ENCODE results near the gene TAF6L.

TAF6L gene

DNA sequence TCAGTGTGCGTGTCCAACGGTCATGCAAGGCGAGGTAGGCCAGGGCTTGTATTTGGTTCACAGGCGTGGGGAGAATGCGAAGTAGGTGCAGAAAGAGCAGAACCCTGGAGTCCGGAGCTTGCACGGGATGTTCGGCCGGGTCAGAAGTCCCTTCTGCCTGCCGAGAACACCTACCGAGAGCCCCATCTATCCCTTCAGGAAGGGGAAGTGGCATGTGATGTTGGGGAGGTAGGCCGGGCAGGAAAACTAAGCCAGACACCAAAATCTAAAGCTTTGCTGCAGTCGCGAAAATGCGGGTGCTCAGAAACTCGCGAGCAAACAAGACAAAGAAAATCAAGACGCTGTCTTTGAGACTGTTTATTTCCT is 435 bp upstream of the TAF6L start:
- H3K27me3 ChIP-seq (ENCODE audit: low read depth, low read length) = no peaks in the 10 kb centered on the region
- peak overlapping the region; percentile 71 for H3K27ac ChIP-seq (ENCODE audit: low read length)
- H3K4me3 ChIP-seq (ENCODE audit: low read length) = peak overlapping the region; percentile 91
- TF ChIP-seq CTCF (IDR thresholded peaks at IDR 0.05; ENCODE audit: low read depth, low read length) (no peak), EZH2phosphoT487 (IDR thresholded peaks at IDR 0.05; ENCODE audit: low read depth) (no peak)
- H3K9ac ChIP-seq (ENCODE audit: low read length) = peak overlapping the region; percentile 85
- H3K79me2 ChIP-seq (ENCODE audit: low read length) = peaks cover 19% of the 10 kb centered on the region
- H3K36me3 ChIP-seq (replicated peaks; ENCODE audit: low read depth, low read length) = peaks cover 13% of the 10 kb centered on the region
- no peaks in the 10 kb centered on the region for H4K20me1 ChIP-seq (ENCODE audit: insufficient read depth, low read length)
- H3K4me2 ChIP-seq (ENCODE audit: low read length) = peak overlapping the region; percentile 99
- H3K9me3 ChIP-seq (ENCODE audit: insufficient read depth, low read length) = no peaks in the 10 kb centered on the region
- H2AFZ ChIP-seq (ENCODE audit: low read depth, low read length) = peak overlapping the region; percentile 56
- peaks cover 15% of the 10 kb centered on the region for H3K4me1 ChIP-seq (ENCODE audit: low read length)

DNA sequence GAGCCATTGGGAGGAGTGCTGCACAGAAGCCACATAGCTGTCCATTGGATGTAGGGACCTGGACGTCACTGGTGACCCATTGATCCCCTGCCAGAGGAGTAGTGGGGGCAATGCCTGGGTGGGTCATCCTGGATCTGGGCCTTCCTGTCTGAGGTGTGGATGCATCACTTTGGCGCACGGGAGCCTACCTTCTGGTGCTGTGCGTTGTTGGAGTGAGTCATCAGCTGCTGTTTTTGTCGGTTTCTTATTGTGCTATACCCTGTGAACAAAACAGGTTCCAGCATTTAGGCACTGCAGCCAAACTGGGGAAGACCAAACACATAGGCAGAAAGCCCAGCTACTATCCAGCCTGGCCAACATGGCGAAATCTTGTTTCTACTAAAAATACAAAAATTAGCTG is 3.2 kb downstream of the TAF6L start:
- H3K79me2 ChIP-seq (ENCODE audit: low read length) = peaks cover 19% of the 10 kb centered on the region
- H3K4me2 ChIP-seq (ENCODE audit: low read length) = no peak overlapping the region
- H3K27me3 ChIP-seq (ENCODE audit: low read depth, low read length) = no peaks in the 10 kb centered on the region
- no peak for TF ChIP-seq CTCF (IDR thresholded peaks at IDR 0.05; ENCODE audit: low read depth, low read length)
- no peak for TF ChIP-seq EZH2phosphoT487 (IDR thresholded peaks at IDR 0.05; ENCODE audit: low read depth)
- no peaks in the 10 kb centered on the region for H3K9me3 ChIP-seq (ENCODE audit: insufficient read depth, low read length)
- no peaks in the 10 kb centered on the region for H4K20me1 ChIP-seq (ENCODE audit: insufficient read depth, low read length)
- no peak overlapping the region for H2AFZ ChIP-seq (ENCODE audit: low read depth, low read length)
- no peak overlapping the region for H3K9ac ChIP-seq (ENCODE audit: low read length)
- H3K36me3 ChIP-seq (replicated peaks; ENCODE audit: low read depth, low read length) = peaks cover 12% of the 10 kb centered on the region
- H3K27ac ChIP-seq (ENCODE audit: low read length) = no peak overlapping the region
- no peak overlapping the region for H3K4me3 ChIP-seq (ENCODE audit: low read length)
- H3K4me1 ChIP-seq (ENCODE audit: low read length) = peaks cover 15% of the 10 kb centered on the region

DNA sequence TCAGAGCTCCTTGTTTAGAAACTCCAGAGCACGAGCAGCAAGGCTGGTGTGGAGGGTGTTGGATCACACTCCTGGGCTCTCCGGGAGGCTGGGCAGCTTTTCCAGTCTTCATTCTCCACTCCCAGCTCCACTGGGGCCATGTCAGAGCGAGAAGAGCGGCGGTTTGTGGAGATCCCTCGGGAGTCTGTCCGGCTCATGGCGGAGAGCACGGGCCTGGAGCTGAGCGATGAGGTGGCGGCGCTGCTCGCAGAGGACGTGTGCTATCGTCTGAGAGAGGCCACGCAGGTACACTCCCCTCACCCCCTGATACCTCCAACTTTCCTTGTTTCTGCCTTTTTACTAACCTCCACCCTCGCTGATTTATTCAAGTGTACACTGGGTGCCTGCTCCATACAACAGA is 4.5 kb downstream of the TAF6L start:
- peaks cover 12% of the 10 kb centered on the region for H3K36me3 ChIP-seq (replicated peaks; ENCODE audit: low read depth, low read length)
- no peaks in the 10 kb centered on the region for H3K9me3 ChIP-seq (ENCODE audit: insufficient read depth, low read length)
- H2AFZ ChIP-seq (ENCODE audit: low read depth, low read length) = no peak overlapping the region

DNA sequence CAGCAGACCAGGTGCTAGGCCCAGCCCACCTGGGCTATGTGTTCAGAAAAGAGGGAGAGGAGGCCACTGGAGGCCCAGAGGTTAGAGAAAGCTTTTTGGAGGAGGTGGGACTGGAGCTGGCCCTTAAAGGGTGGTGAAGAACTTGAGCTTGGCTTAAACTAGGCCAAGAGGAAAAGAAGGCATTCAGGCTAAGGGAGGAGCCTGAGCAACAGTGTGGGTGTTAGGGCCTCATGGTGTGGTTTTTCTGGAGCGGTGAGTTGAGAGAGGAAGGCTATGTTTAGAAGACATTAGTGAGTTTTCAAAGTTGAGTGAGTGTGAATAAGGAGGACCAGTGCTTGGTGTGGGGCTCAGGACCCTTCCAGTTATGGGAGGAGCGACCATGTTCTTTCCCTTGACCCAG is 6.2 kb downstream of the TAF6L start:
- no peak overlapping the region for H3K4me2 ChIP-seq (ENCODE audit: low read length)

More for the DNA sequence above, 4.5 kb downstream of the TAF6L start:
- H3K79me2 ChIP-seq (ENCODE audit: low read length) = peaks cover 19% of the 10 kb centered on the region
- H3K9ac ChIP-seq (ENCODE audit: low read length) = no peak overlapping the region
- no peak overlapping the region for H3K27ac ChIP-seq (ENCODE audit: low read length)
- no peak overlapping the region for H3K4me3 ChIP-seq (ENCODE audit: low read length)
- H3K4me1 ChIP-seq (ENCODE audit: low read length) = peaks cover 6% of the 10 kb centered on the region
- TF ChIP-seq CTCF (IDR thresholded peaks at IDR 0.05; ENCODE audit: low read depth, low read length) (no peak), EZH2phosphoT487 (IDR thresholded peaks at IDR 0.05; ENCODE audit: low read depth) (no peak)
- H3K27me3 ChIP-seq (ENCODE audit: low read depth, low read length) = no peaks in the 10 kb centered on the region
- H4K20me1 ChIP-seq (ENCODE audit: insufficient read depth, low read length) = no peaks in the 10 kb centered on the region
- H3K4me2 ChIP-seq (ENCODE audit: low read length) = no peak overlapping the region

More for the DNA sequence above, 6.2 kb downstream of the TAF6L start:
- TF ChIP-seq EZH2phosphoT487 (IDR thresholded peaks at IDR 0.05; ENCODE audit: low read depth) = no peak
- TF ChIP-seq CTCF (IDR thresholded peaks at IDR 0.05; ENCODE audit: low read depth, low read length) = no peak
- H3K4me1 ChIP-seq (ENCODE audit: low read length) = 0 out of 2 replicates have a peak, but pooled peaks cover 1% of the 10 kb centered on the region
- H3K9me3 ChIP-seq (ENCODE audit: insufficient read depth, low read length) = no peaks in the 10 kb centered on the region
- no peak overlapping the region for H3K4me3 ChIP-seq (ENCODE audit: low read length)
- H3K27ac ChIP-seq (ENCODE audit: low read length) = no peak overlapping the region
- peaks cover 9% of the 10 kb centered on the region for H3K79me2 ChIP-seq (ENCODE audit: low read length)
- peaks cover 16% of the 10 kb centered on the region for H3K36me3 ChIP-seq (replicated peaks; ENCODE audit: low read depth, low read length)
- no peak overlapping the region for H3K9ac ChIP-seq (ENCODE audit: low read length)
- H3K27me3 ChIP-seq (ENCODE audit: low read depth, low read length) = no peaks in the 10 kb centered on the region
- no peaks in the 10 kb centered on the region for H4K20me1 ChIP-seq (ENCODE audit: insufficient read depth, low read length)
- no peak overlapping the region for H2AFZ ChIP-seq (ENCODE audit: low read depth, low read length)
